IPS-NIHi7 (cell line): ENCODE measurements around the gene PNN.

Experiments
- DNase-seq: peaks from one replicate; pipeline ENCODE4 v3.0.0; 2012; ENCODE audit warnings: mixed read lengths; ENCODE audit errors: extremely low spot score

The PNN gene

GRCh38 chr14:39229222-39229543, 54.1 kb downstream of the PNN start:
- no peak for DNase-seq

DNA sequence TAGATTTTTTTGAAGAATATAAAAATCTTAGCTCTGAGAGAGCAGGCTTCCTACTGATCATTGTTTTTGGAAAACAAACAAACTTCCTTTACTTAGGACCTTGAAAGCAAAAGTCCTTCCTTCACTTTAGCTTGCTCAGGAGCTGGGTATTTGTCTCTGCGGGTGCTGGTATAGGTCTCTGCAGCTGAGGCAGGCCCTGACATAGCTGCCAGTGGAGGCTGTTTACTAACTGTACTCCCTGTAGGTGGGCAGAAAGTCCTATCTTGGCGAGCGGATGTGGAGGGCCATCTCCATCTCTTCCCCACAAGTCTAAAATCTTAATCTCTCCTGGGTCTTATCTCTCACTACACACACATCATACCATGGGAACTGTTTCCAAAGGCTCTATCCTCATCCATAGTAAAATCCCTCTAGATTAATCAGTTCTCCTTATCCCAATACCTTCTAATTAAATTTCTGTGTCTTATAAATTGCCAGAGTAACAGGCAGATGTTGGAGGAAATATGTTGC, 54.6 kb downstream of the PNN start:
- DNase-seq = no peak

DNA sequence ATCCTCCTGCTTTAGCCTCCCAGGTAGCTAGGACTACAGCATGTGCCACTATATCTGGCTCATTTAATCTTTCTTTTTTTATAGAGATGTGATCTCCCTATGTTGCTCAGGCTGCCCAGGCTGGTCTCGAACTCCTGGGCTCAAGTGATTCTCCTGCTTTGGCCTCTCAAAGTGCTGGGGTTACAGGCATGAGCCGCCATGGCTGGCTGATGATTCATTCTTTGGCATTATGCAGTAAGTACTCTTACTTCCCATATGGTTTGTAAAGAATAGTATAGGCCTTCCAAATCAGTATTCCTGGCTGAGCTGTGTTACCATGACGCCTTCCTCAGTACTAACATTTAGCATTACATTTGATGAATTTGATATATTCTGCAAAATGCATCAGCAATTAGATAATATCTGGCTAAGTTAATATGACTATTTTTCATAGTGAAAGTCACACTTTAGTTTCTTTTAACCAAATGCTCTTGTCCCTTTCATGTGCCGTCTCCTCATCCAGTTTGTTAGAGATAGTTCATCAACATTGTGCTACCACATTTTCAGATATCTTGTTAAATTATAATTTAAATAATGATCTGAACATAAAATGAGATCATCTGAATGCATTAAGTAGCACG, 55.5 kb downstream of the PNN start:
- no peak for DNase-seq

- peak; percentile 57 for DNase-seq
Measured at GRCh38 chr14:39231751-39232553, 56.9 kb downstream of the PNN start.
